Panc1 (cell line): ENCODE results near the gene RORC. TPM values are rescaled to one million over a fixed set of nuclear protein-coding genes. Genes with fewer than 3 reads are reported as not detected.
A peak's percentile ranks its signal among the peaks of the same experiment; 100 is the strongest.

Experiments
- ATAC-seq: fragments of 200-7000 bp; cut with Tn5 transposase; 2 replicates; pipeline ENCODE4 v1.9.1; 2020; ENCODE audit warnings: mild to moderate bottlenecking, moderate library complexity
- BruUV-seq: library from RNA; stranded (reverse); fragments of 400-500 nt; replicated peaks from 2 replicates; lab custom pipeline; 2021; lab: Mats Ljungman, UMichigan
- CTCF ChIA-PET: fragments of 300-600 bp; sonication (Branson Sonifier 250); formaldehyde crosslinking; loops from one replicate; lab custom pipeline; 2022; ENCODE audit warnings: antibody characterized with exemption; lab: Charles Lee
- POLR2A ChIA-PET: fragments of 300-600 bp; sonication (Branson Sonifier 250); formaldehyde crosslinking; loops from one replicate; lab custom pipeline; 2022; ENCODE audit warnings: antibody characterized with exemption; lab: Charles Lee
- DNase-seq: peaks from one replicate; pipeline ENCODE4 v3.0.0-alpha.2; 2010; ENCODE audit warnings: low read depth, low spot score
- H3K27ac ChIP-seq: 2 replicates; pipeline ENCODE4 v1.5.1; 2011; ENCODE audit warnings: mild to moderate bottlenecking, low read length, inconsistent platforms
- H3K27me3 ChIP-seq: fragments of 200-500 bp; sonication (Bioruptor generic); 2 replicates; pipeline ENCODE4 v1.6.0; 2014; ENCODE audit warnings: low read length, inconsistent platforms; ENCODE audit not compliant: control insufficient read depth, insufficient read depth
- H3K36me3 ChIP-seq: fragments of 200-500 bp; sonication (Bioruptor generic); 2 replicates; pipeline ENCODE4 v1.5.1; 2014; ENCODE audit warnings: inconsistent platforms, mild to moderate bottlenecking, low read length, moderate library complexity; ENCODE audit not compliant: control insufficient read depth, insufficient read depth
- H3K4me1 ChIP-seq: 2 replicates; pipeline ENCODE4 v1.5.1; 2011; ENCODE audit warnings: inconsistent platforms, mild to moderate bottlenecking, low read length, moderate library complexity; ENCODE audit not compliant: control insufficient read depth, insufficient read depth
- H3K4me3 ChIP-seq, 2 experiments: 2 replicates each; pipeline ENCODE4 v1.5.1; 2011 to 2012; ENCODE audit warnings: low read depth in 2 of 2, low read length in 2 of 2, mild to moderate bottlenecking in 2 of 2, inconsistent platforms in 1 of 2, moderate library complexity in 1 of 2
- H3K9me3 ChIP-seq: fragments of 200-500 bp; sonication (Bioruptor generic); 2 replicates; pipeline ENCODE4 v1.5.1; 2014; ENCODE audit warnings: low read depth, mild to moderate bottlenecking, inconsistent platforms, low read length, moderate library complexity; ENCODE audit not compliant: control insufficient read depth, insufficient read depth
- CTCF ChIP-seq: fragments of 450-650 bp; IDR thresholded peaks from 2 replicates; pipeline ENCODE4 v1.5.1; 2017; ENCODE audit warnings: mild to moderate bottlenecking
- POLR2AphosphoS5 ChIP-seq: IDR thresholded peaks from 2 replicates; pipeline ENCODE4 v1.6.1; 2012; ENCODE audit warnings: mild to moderate bottlenecking, low read depth, low read length, moderate library complexity
- REST ChIP-seq, 2 experiments: IDR thresholded peaks; 2 replicates each; pipeline ENCODE4 v1.6.1; 2011 to 2012; ENCODE audit warnings: low read depth in 2 of 2, control low read depth in 1 of 2, low read length in 1 of 2, mild to moderate bottlenecking in 1 of 2, moderate library complexity in 1 of 2; ENCODE audit not compliant: insufficient read depth in 1 of 2
- SIN3A ChIP-seq: IDR thresholded peaks from 2 replicates; pipeline ENCODE4 v1.6.1; 2012; ENCODE audit warnings: low read depth, mild to moderate bottlenecking, low read length, moderate library complexity, borderline replicate concordance; ENCODE audit not compliant: insufficient read depth
- TCF7L2 ChIP-seq: IDR thresholded peaks from 2 replicates; pipeline ENCODE4 v1.6.1; 2011; ENCODE audit warnings: mild to moderate bottlenecking, low read depth, low read length, inconsistent platforms
- in situ Hi-C: cut with HindIII; loops from 2 replicates; pipeline ENCODE4 v1.10.0; 2016; ENCODE audit warnings: low sequenced_read_pairs, low pct_unique_long_range_greater_than_20kb
- intact Hi-C: fragments of 100-400 bp; cut with micrococcal nuclease; formaldehyde crosslinking; loops from one replicate; pipeline ENCODE4 v1.10.0; 2022; ENCODE audit not compliant: unreplicated experiment
- total RNA-seq: library from RNA; stranded (reverse); gene quantifications from one replicate; pipeline ENCODE4 v1.2.1, GENCODE V29; 2021; ENCODE audit not compliant: unreplicated experiment

Gene RORC
- total RNA-seq, 1 experiment from 2014 or later: not detected

GRCh38 chr1:151799179-151800022 is 32.2 kb downstream of the RORC start:
- in situ Hi-C loops: no loop called here
- CTCF ChIA-PET: interaction anchor here (0.6 kb wide), 1 partner anchor 37 kb away, joined by 3 read pairs; no protein-coding TSS in a partner anchor

GRCh38 chr1:151798571-151798970 is 33.0 kb downstream of the RORC start:
- no peak overlapping the region for H3K4me3 ChIP-seq
- TF ChIP-seq CTCF: no peak
- TF ChIP-seq POLR2AphosphoS5: no peak
- H3K4me1 ChIP-seq: no peaks in the 10 kb centered on the region
- no peaks in the 10 kb centered on the region for H3K36me3 ChIP-seq
- no peak for DNase-seq
- in situ Hi-C loops: no loop called here
- no peak for ATAC-seq
- POLR2A ChIA-PET: interaction anchor here (0.7 kb wide), 2 partner anchors 37 to 432 kb away, joined by 8 to 17 read pairs; no protein-coding TSS in a partner anchor
- H3K27me3 ChIP-seq: no peaks in the 10 kb centered on the region
- H3K27ac ChIP-seq: no peak overlapping the region
- intact Hi-C loops: no loop called here
- no TSS peak for BruUV-seq
- H3K9me3 ChIP-seq: no peaks in the 10 kb centered on the region
- CTCF ChIA-PET: interaction anchor here (0.6 kb wide), 1 partner anchor 38 kb away, joined by 3 read pairs; no protein-coding TSS in a partner anchor

More at GRCh38 chr1:151799179-151800022, 32.2 kb downstream of the RORC start:
- H3K4me3 ChIP-seq: no peak overlapping the region
- H3K4me1 ChIP-seq: no peaks in the 10 kb centered on the region
- TF ChIP-seq SIN3A (no peak), CTCF (no peak)
- no peaks in the 10 kb centered on the region for H3K27me3 ChIP-seq
- ATAC-seq (peak; percentile 47; the same call in 1 of the 2 replicates), DNase-seq (no peak)
- no peaks in the 10 kb centered on the region for H3K36me3 ChIP-seq
- H3K27ac ChIP-seq: no peak overlapping the region
- intact Hi-C loops: no loop called here
- no TSS peak for BruUV-seq
- no peaks in the 10 kb centered on the region for H3K9me3 ChIP-seq
- POLR2A ChIA-PET: interaction anchor here (0.7 kb wide), 2 partner anchors 38 to 433 kb away, joined by 8 to 17 read pairs; no protein-coding TSS in a partner anchor

- in situ Hi-C loops (no loop called here), intact Hi-C loops (no loop called here)
- no peaks in the 10 kb centered on the region for H3K9me3 ChIP-seq
- POLR2A ChIA-PET: interaction anchor here (0.6 kb wide), 2 partner anchors 192 to 710 kb away, joined by 5 to 6 read pairs; no protein-coding TSS in a partner anchor
- no peak for TF ChIP-seq CTCF
- no peak for TF ChIP-seq POLR2AphosphoS5
- no peak for TF ChIP-seq TCF7L2
- no peak for TF ChIP-seq REST (IDR thresholded peaks at IDR 0.05; ENCODE audit: insufficient read depth in 1 of 2, low read depth in 2 of 2, low read length in 1 of 2)
- no peak; the same call in 1 of the 2 replicates for TF ChIP-seq SIN3A
- ATAC-seq (peak; percentile 43), DNase-seq (no peak)
- no peaks in the 10 kb centered on the region for H3K27me3 ChIP-seq
- H3K36me3 ChIP-seq: no peaks in the 10 kb centered on the region
- CTCF ChIA-PET: no interaction called here
- BruUV-seq: TSS peak; percentile 95
- H3K27ac ChIP-seq: peak overlapping the region; percentile 80
- H3K4me3 ChIP-seq: peak overlapping the region; percentile 81 to 95
- H3K4me1 ChIP-seq: peaks cover 17% of the 10 kb centered on the region; the same call in 1 of the 2 replicates
These were observed 40.5 kb downstream of the RORC start for GRCh38 chr1:151790940-151791651.
